ENCODE measurements around the gene TRABD2A. TPM values are rescaled to one million over a fixed set of nuclear protein-coding genes. Genes with fewer than 3 reads are reported as not detected.
"Not testable (repeated sequence)": the region's sequence is repeated elsewhere in the genome, so short reads cannot be mapped to it uniquely, and the experiment has no call there.

The TRABD2A gene
- 0.73 and 1.4 TPM in 2 replicates for total RNA-seq
- polyA plus RNA-seq (2012): 2.0 TPM

- no peak for DNase-seq (ENCODE audit: low read depth)
These were observed at the start of gene TRABD2A for GRCh38 chr2:84880645-84881521. TSS of gene TRABD2A (minus strand) at chr2:84881084. CDS start at chr2:84881039, 45 bp downstream.

- no peak for DNase-seq (ENCODE audit: low read depth)
These were observed 46.4 kb upstream of the TRABD2A start for GRCh38 chr2:84927275-84927627.

GRCh38 chr2:84925724-84926376 is 45.0 kb upstream of the TRABD2A start:
- peak; percentile 91 for DNase-seq (ENCODE audit: low read depth)

GRCh38 chr2:84925336-84925723 is 44.4 kb upstream of the TRABD2A start:
- no peak for DNase-seq (ENCODE audit: low read depth)

- DNase-seq (ENCODE audit: low read depth): no peak
These were observed 43.6 kb upstream of the TRABD2A start for GRCh38 chr2:84924173-84925106.

- no peak for DNase-seq (ENCODE audit: low read depth)
These were observed 42.1 kb upstream of the TRABD2A start for GRCh38 chr2:84923009-84923408.

GRCh38 chr2:84919885-84920580 is 39.1 kb upstream of the TRABD2A start:
- peak; percentile 92 for DNase-seq (ENCODE audit: low read depth)

GRCh38 chr2:84918430-84918829 is 37.5 kb upstream of the TRABD2A start:
- DNase-seq (ENCODE audit: low read depth): no peak

- not testable (repeated sequence) for DNase-seq (ENCODE audit: low read depth)
These were observed 36.9 kb upstream of the TRABD2A start for GRCh38 chr2:84917821-84918220.

- DNase-seq (ENCODE audit: low read depth): not testable (repeated sequence)
These were observed 34.8 kb upstream of the TRABD2A start for GRCh38 chr2:84915675-84916074.

GRCh38 chr2:84914334-84914733 is 33.5 kb upstream of the TRABD2A start:
- no peak for DNase-seq (ENCODE audit: low read depth)

- DNase-seq (ENCODE audit: low read depth): no peak
These were observed 32.1 kb upstream of the TRABD2A start for GRCh38 chr2:84912984-84913383.

GRCh38 chr2:84911135-84911678 is 30.3 kb upstream of the TRABD2A start:
- no peak for DNase-seq (ENCODE audit: low read depth)

- DNase-seq (ENCODE audit: low read depth): no peak
These were observed 28.2 kb upstream of the TRABD2A start for GRCh38 chr2:84908948-84909713.

GRCh38 chr2:84906900-84907714 is 26.2 kb upstream of the TRABD2A start:
- DNase-seq (ENCODE audit: low read depth): peak; percentile 81

GRCh38 chr2:84906108-84906899 is 25.4 kb upstream of the TRABD2A start:
- no peak for DNase-seq (ENCODE audit: low read depth)

GRCh38 chr2:84905181-84906107 is 24.6 kb upstream of the TRABD2A start, which contains the start of gene TMSB10:
TSS of gene TMSB10 (plus strand) at chr2:84905656.
- DNase-seq (ENCODE audit: low read depth): peak; percentile 86
